CD4-positive, alpha-beta T cell (primary cell): ENCODE data around the gene CCDC87. TPM values are rescaled to one million over a fixed set of nuclear protein-coding genes. Genes with fewer than 3 reads are reported as not detected.

Experiments
- ATAC-seq: fragments of 200-7000 bp; cut with Tn5 transposase; one replicate; pipeline ENCODE4 v1.10.0; 2022; ENCODE audit warnings: mild to moderate bottlenecking; ENCODE audit not compliant: poor library complexity
- CTCF ChIA-PET: fragments of 350-600 bp; sonication (Branson Sonifier 250); formaldehyde crosslinking; loops from one replicate; lab custom pipeline; 2021; ENCODE audit warnings: antibody characterized with exemption, inconsistent platforms; lab: Charles Lee
- POLR2A ChIA-PET: fragments of 350-600 bp; sonication (Branson Sonifier 250); formaldehyde crosslinking; loops from one replicate; lab custom pipeline; 2021; ENCODE audit warnings: antibody characterized with exemption, inconsistent platforms; lab: Charles Lee
- DNase-seq, 14 experiments: peaks; one replicate each; pipeline ENCODE4 v3.0.0-alpha.2; 2013 to 2020; ENCODE audit warnings: mixed read lengths in 2 of 14
- H3K27ac ChIP-seq, 2 donors: one replicate each; pipeline versions ENCODE4 v1.5.1 to v1.7.0; 2013; ENCODE audit warnings: low read length in 2 of 2, low read depth in 1 of 2, mild to moderate bottlenecking in 1 of 2
- H3K27me3 ChIP-seq, 2 experiments: 1 replicate in 1 of 2; 2 replicates in 1 of 2; pipeline versions ENCODE4 v1.6.1 to v1.7.0; 2013; ENCODE audit warnings: low read length in 2 of 2, control low read depth in 1 of 2, mild to moderate bottlenecking in 1 of 2, moderate library complexity in 1 of 2; ENCODE audit not compliant: insufficient read depth in 2 of 2, control insufficient read depth in 1 of 2
- H3K36me3 ChIP-seq: one replicate; pipeline ENCODE4 v1.6.1; 2013; ENCODE audit warnings: low read length, control low read depth; ENCODE audit not compliant: insufficient read depth
- H3K4me1 ChIP-seq: one replicate; pipeline ENCODE4 v1.6.1; 2013; ENCODE audit warnings: low read length, control low read depth; ENCODE audit not compliant: insufficient read depth
- H3K4me3 ChIP-seq: one replicate; pipeline ENCODE4 v1.5.1; 2013; ENCODE audit warnings: mild to moderate bottlenecking, low read length, moderate library complexity
- H3K9me3 ChIP-seq, 2 experiments: 1 replicate in 1 of 2; 2 replicates in 1 of 2; pipeline versions ENCODE4 v1.6.1 to v1.7.0; 2013; ENCODE audit warnings: low read length in 2 of 2, mild to moderate bottlenecking in 2 of 2, control low read depth in 1 of 2, moderate library complexity in 1 of 2; ENCODE audit not compliant: control insufficient read depth in 1 of 2, insufficient read depth in 1 of 2
- H3K27ac Mint-ChIP-seq: one replicate; pipeline ENCODE4 v1.8.0; 2020; ENCODE audit warnings: mixed read lengths
- H3K27me3 Mint-ChIP-seq: one replicate; pipeline ENCODE4 v1.8.0; 2021; ENCODE audit warnings: mixed read lengths
- H3K36me3 Mint-ChIP-seq: one replicate; pipeline ENCODE4 v1.8.0; 2021; ENCODE audit warnings: low read depth, mixed read lengths
- H3K4me1 Mint-ChIP-seq: one replicate; pipeline ENCODE4 v1.8.0; 2021; ENCODE audit warnings: low read depth, mixed read lengths
- H3K4me3 Mint-ChIP-seq: one replicate; pipeline ENCODE4 v1.8.0; 2020; ENCODE audit warnings: mild to moderate bottlenecking, mixed read lengths
- H3K9me3 Mint-ChIP-seq: one replicate; pipeline ENCODE4 v1.8.0; 2020; ENCODE audit warnings: mixed read lengths
- intact Hi-C, 2 experiments: fragments of 100-400 bp; cut with DNase I in 1 of 2; cut with micrococcal nuclease in 1 of 2; formaldehyde crosslinking; loops; one replicate each; pipeline versions ENCODE4 v1.15.1 to v1.9.0; 2023 to 2025; cut with DNase I, micrococcal nuclease
- total RNA-seq, 174 experiments: library from RNA in 2 of 174; stranded (reverse) in 2 of 174; gene quantifications; one replicate each; pipeline ENCODE4 v1.2.3 and lab custom pipeline; 2021 to 2026
- TF ChIP-seq, protein P1 (sequence below): fragments of 200-600 bp; IDR thresholded peaks from one replicate; pipeline ENCODE4 v1.8.0; 2022; ENCODE audit warnings: antibody characterized with exemption, mild to moderate bottlenecking

CCDC87 gene
- total RNA-seq, 2 experiments from 2014 or later, result 0.22 to 0.25 TPM

DNA sequence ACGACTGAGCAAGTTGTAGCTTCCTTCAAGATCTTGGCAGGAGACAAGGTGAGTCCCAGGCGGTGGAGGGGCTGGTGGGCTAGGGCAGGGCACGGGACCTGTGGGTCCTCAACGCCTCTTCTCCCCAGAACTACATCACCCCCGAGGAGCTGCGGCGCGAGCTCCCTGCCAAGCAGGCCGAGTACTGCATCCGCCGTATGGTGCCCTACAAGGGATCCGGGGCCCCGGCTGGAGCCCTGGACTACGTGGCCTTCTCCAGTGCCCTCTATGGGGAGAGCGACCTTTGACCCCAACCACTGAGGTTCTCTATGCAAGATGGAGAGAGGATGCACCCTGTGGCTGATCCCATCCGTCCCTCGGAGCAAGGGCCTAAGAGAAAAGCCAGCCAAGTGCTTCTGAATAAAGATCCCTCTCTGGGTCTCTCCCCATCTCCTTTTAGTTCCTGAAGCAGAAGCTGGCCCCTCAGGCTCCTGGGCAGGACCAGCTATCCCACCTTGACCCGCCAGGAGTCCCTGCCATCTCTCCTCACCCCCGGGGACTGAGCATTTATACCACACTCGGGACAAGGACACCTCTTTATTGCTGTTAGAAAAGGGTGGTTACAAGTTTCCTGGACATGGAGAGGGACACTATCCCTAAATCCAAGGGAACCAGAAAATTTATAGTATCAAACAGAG, 29.8 kb downstream of the CCDC87 start:
- Histone ChIP-seq H3K27ac (no peak overlapping the region), H3K27me3 (peaks cover 0 to 4% of the 10 kb centered on the region in 2 experiments), H3K36me3 (no peaks in the 10 kb centered on the region), H3K9me3 (no peaks in the 10 kb centered on the region), H3K4me1 (peaks cover 15% of the 10 kb centered on the region), H3K4me3 (no peak overlapping the region)
- H3K4me3 Mint-ChIP-seq, result no peak overlapping the region
- peaks cover 5% of the 10 kb centered on the region for H3K4me1 Mint-ChIP-seq
- TF ChIP-seq, protein P1, sequence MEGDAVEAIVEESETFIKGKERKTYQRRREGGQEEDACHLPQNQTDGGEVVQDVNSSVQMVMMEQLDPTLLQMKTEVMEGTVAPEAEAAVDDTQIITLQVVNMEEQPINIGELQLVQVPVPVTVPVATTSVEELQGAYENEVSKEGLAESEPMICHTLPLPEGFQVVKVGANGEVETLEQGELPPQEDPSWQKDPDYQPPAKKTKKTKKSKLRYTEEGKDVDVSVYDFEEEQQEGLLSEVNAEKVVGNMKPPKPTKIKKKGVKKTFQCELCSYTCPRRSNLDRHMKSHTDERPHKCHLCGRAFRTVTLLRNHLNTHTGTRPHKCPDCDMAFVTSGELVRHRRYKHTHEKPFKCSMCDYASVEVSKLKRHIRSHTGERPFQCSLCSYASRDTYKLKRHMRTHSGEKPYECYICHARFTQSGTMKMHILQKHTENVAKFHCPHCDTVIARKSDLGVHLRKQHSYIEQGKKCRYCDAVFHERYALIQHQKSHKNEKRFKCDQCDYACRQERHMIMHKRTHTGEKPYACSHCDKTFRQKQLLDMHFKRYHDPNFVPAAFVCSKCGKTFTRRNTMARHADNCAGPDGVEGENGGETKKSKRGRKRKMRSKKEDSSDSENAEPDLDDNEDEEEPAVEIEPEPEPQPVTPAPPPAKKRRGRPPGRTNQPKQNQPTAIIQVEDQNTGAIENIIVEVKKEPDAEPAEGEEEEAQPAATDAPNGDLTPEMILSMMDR, result no peak
- CTCF ChIA-PET, result no interaction called here
- intact Hi-C loops, result no loop called here
- ATAC-seq (no peak), DNase-seq (no peak)
- H3K36me3 Mint-ChIP-seq, result no peaks in the 10 kb centered on the region
- H3K27ac Mint-ChIP-seq, result no peak overlapping the region
- POLR2A ChIA-PET, result interaction anchor here (0.6 to 1.6 kb wide), 3 partner anchors 10 to 51 kb away, joined by 3 to 7 read pairs (median 3); partner anchors contain the start of genes ACTN3 and ZDHHC24
- peaks cover 8% of the 10 kb centered on the region for H3K27me3 Mint-ChIP-seq
- no peaks in the 10 kb centered on the region for H3K9me3 Mint-ChIP-seq

GRCh38 chr11:66562275-66562674, 30.6 kb downstream of the CCDC87 start:
- POLR2A ChIA-PET, result interaction anchor here (1.0 to 1.6 kb wide), 3 partner anchors 9 to 54 kb away, joined by 3 to 7 read pairs (median 3); partner anchors contain the start of genes ACTN3, RBM14 and ZDHHC24
- no peak overlapping the region for H3K4me3 ChIP-seq
- no peak overlapping the region for H3K4me3 Mint-ChIP-seq
- peaks cover 5% of the 10 kb centered on the region for H3K4me1 Mint-ChIP-seq
- H3K27ac ChIP-seq, result no peak overlapping the region
- DNase-seq, result no peak
- no peaks in the 10 kb centered on the region for H3K36me3 ChIP-seq
- H3K9me3 ChIP-seq, result peaks cover 0 to 6% of the 10 kb centered on the region in 2 experiments
- no peaks in the 10 kb centered on the region for H3K9me3 Mint-ChIP-seq
- H3K27me3 ChIP-seq, result peaks cover 6 to 7% of the 10 kb centered on the region in 2 experiments
- CTCF ChIA-PET, result no interaction called here
- peaks cover 9% of the 10 kb centered on the region for H3K4me1 ChIP-seq
- intact Hi-C loops, result no loop called here
- TF ChIP-seq, protein P1, result no peak
- no peak overlapping the region for H3K27ac Mint-ChIP-seq
- H3K27me3 Mint-ChIP-seq, result peaks cover 8% of the 10 kb centered on the region
- no peaks in the 10 kb centered on the region for H3K36me3 Mint-ChIP-seq
- no peak for ATAC-seq

GRCh38 chr11:66561975-66562248, 31.0 kb downstream of the CCDC87 start:
- H3K4me3 Mint-ChIP-seq, result no peak overlapping the region
- Histone ChIP-seq H3K4me1 (peaks cover 9% of the 10 kb centered on the region), H3K9me3 (peaks cover 0 to 6% of the 10 kb centered on the region in 2 experiments), H3K4me3 (no peak overlapping the region), H3K36me3 (no peaks in the 10 kb centered on the region), H3K27ac (no peak overlapping the region), H3K27me3 (peaks cover 8 to 9% of the 10 kb centered on the region in 2 experiments)
- H3K36me3 Mint-ChIP-seq, result no peaks in the 10 kb centered on the region
- H3K9me3 Mint-ChIP-seq, result no peaks in the 10 kb centered on the region
- DNase-seq, result no peak
- H3K4me1 Mint-ChIP-seq, result peaks cover 5% of the 10 kb centered on the region
- no peak overlapping the region for H3K27ac Mint-ChIP-seq
- ChIA-PET CTCF (no interaction called here), POLR2A (interaction anchor here (1.0 to 1.6 kb wide), 3 partner anchors 9 to 54 kb away, joined by 3 to 7 read pairs (median 3); partner anchors contain the start of genes ACTN3, RBM14 and ZDHHC24)
- H3K27me3 Mint-ChIP-seq, result peaks cover 8% of the 10 kb centered on the region
- ATAC-seq, result no peak
- TF ChIP-seq, protein P1, result no peak
- intact Hi-C loops, result no loop called here
